H9 (cell line): ENCODE results near the gene PTPRN2. TPM values are rescaled to one million over a fixed set of nuclear protein-coding genes. Genes with fewer than 3 reads are reported as not detected.

Source experiments
- DNase-seq: peaks from one replicate; pipeline ENCODE4 v3.0.0-alpha.2; 2017
- H2AFZ ChIP-seq: one replicate; pipeline ENCODE4 v1.6.1; 2013; ENCODE audit warnings: mild to moderate bottlenecking, low read length, control low read depth, moderate library complexity
- H2AK5ac ChIP-seq: 2 replicates; pipeline ENCODE4 v1.6.1; 2013; ENCODE audit warnings: low read length, control low read depth, mixed read lengths; ENCODE audit not compliant: insufficient read length
- H2BK120ac ChIP-seq: one replicate; pipeline ENCODE4 v1.6.1; 2013; ENCODE audit warnings: low read depth, mild to moderate bottlenecking, low read length, control low read depth, inconsistent platforms; ENCODE audit not compliant: poor library complexity, severe bottlenecking
- H2BK12ac ChIP-seq: 2 replicates; pipeline ENCODE4 v1.6.1; 2013; ENCODE audit warnings: low read length, control low read depth, mixed read lengths, low read depth; ENCODE audit not compliant: insufficient read length
- H2BK15ac ChIP-seq: 2 replicates; pipeline ENCODE4 v1.6.1; 2013; ENCODE audit warnings: low read depth, low read length, control low read depth
- H2BK20ac ChIP-seq: one replicate; pipeline ENCODE4 v1.6.1; 2013; ENCODE audit warnings: low read depth, mild to moderate bottlenecking, low read length, control low read depth, inconsistent platforms; ENCODE audit not compliant: poor library complexity, severe bottlenecking
- H2BK5ac ChIP-seq: 2 replicates; pipeline ENCODE4 v1.6.1; 2013; ENCODE audit warnings: low read length, control low read depth, mixed read lengths; ENCODE audit not compliant: insufficient read length
- H3K14ac ChIP-seq: 2 replicates; pipeline ENCODE4 v1.6.1; 2013; ENCODE audit warnings: low read length, control low read depth; ENCODE audit not compliant: insufficient read depth
- H3K18ac ChIP-seq: 2 replicates; pipeline ENCODE4 v1.6.1; 2013; ENCODE audit warnings: low read depth, mild to moderate bottlenecking, mixed read lengths, low read length, control low read depth; ENCODE audit not compliant: insufficient read length
- H3K23ac ChIP-seq: 2 replicates; pipeline ENCODE4 v1.6.1; 2013; ENCODE audit warnings: low read length, control low read depth, mixed read lengths, low read depth; ENCODE audit not compliant: insufficient read length
- H3K23me2 ChIP-seq: 2 replicates; pipeline ENCODE4 v1.6.1; 2013; ENCODE audit warnings: low read depth, mild to moderate bottlenecking, mixed read lengths, low read length, control low read depth; ENCODE audit not compliant: insufficient read length, poor library complexity, severe bottlenecking
- H3K27ac ChIP-seq: 2 replicates; pipeline ENCODE4 v1.5.1; 2013; ENCODE audit warnings: low read length, control low read depth, mixed read lengths, low read depth; ENCODE audit not compliant: insufficient read length
- H3K27me3 ChIP-seq: 2 replicates; pipeline ENCODE4 v1.6.1; 2013; ENCODE audit warnings: low read length, control low read depth, inconsistent platforms; ENCODE audit not compliant: insufficient read depth
- H3K4ac ChIP-seq: 2 replicates; pipeline ENCODE4 v1.6.1; 2013; ENCODE audit warnings: low read depth, mild to moderate bottlenecking, control low read depth, inconsistent platforms, low read length, moderate library complexity
- H3K4me1 ChIP-seq: 2 replicates; pipeline ENCODE4 v1.6.1; 2013; ENCODE audit warnings: low read length, control low read depth, inconsistent platforms; ENCODE audit not compliant: insufficient read depth
- H3K4me2 ChIP-seq: 2 replicates; pipeline ENCODE4 v1.6.1; 2013; ENCODE audit warnings: low read length, control low read depth, mixed read lengths; ENCODE audit not compliant: insufficient read length, insufficient read depth
- H3K56ac ChIP-seq: 2 replicates; pipeline ENCODE4 v1.6.1; 2013; ENCODE audit warnings: low read depth, mild to moderate bottlenecking, mixed read lengths, low read length, control low read depth; ENCODE audit not compliant: insufficient read length
- H3K79me1 ChIP-seq: 2 replicates; pipeline ENCODE4 v1.6.1; 2013; ENCODE audit warnings: low read depth, mild to moderate bottlenecking, moderate library complexity, low read length, control low read depth, inconsistent platforms; ENCODE audit not compliant: insufficient read depth, poor library complexity, severe bottlenecking
- H3K79me2 ChIP-seq: 2 replicates; pipeline ENCODE4 v1.6.1; 2013; ENCODE audit warnings: low read length, control low read depth, inconsistent platforms; ENCODE audit not compliant: insufficient read depth
- H3K9ac ChIP-seq: 2 replicates; pipeline ENCODE4 v1.6.1; 2013; ENCODE audit warnings: low read length, control low read depth, mixed read lengths; ENCODE audit not compliant: insufficient read length; ENCODE audit errors: extremely low read depth
- H3K9me3 ChIP-seq: one replicate; pipeline ENCODE4 v1.6.1; 2013; ENCODE audit warnings: low read depth, low read length, inconsistent platforms; ENCODE audit not compliant: control insufficient read depth
- H3T11ph ChIP-seq: one replicate; pipeline ENCODE4 v1.6.1; 2013; ENCODE audit warnings: mild to moderate bottlenecking, low read length, control low read depth, inconsistent platforms
- H4K20me1 ChIP-seq: one replicate; pipeline ENCODE4 v1.6.1; 2013; ENCODE audit not compliant: control insufficient read depth, insufficient read length, insufficient read depth
- H4K5ac ChIP-seq: 2 replicates; pipeline ENCODE4 v1.6.1; 2013; ENCODE audit warnings: low read depth, mild to moderate bottlenecking, mixed read lengths, low read length, control low read depth; ENCODE audit not compliant: insufficient read length
- H4K8ac ChIP-seq: replicated peaks from 2 replicates; pipeline ENCODE4 v1.6.1; 2013; ENCODE audit warnings: low read length, control low read depth, mixed read lengths, low read depth; ENCODE audit not compliant: insufficient read length
- H4K91ac ChIP-seq: 2 replicates; pipeline ENCODE4 v1.6.1; 2013; ENCODE audit warnings: low read depth, mild to moderate bottlenecking, moderate library complexity, mixed read lengths, low read length, control low read depth; ENCODE audit not compliant: insufficient read length
- H3K27ac Mint-ChIP-seq, 3 experiments: 2 replicates in 2 of 3; 3 replicates in 1 of 3; pipeline ENCODE4 v1.8.0; 2020 to 2021; ENCODE audit warnings: mixed read lengths in 3 of 3, mild to moderate bottlenecking in 1 of 3, moderate library complexity in 1 of 3
- H3K27me3 Mint-ChIP-seq: 2 replicates; pipeline ENCODE4 v1.8.0; 2021; ENCODE audit warnings: low read depth, mild to moderate bottlenecking, moderate library complexity, mixed read lengths
- H3K36me3 Mint-ChIP-seq, 3 experiments: 2 replicates in 2 of 3; 3 replicates in 1 of 3; pipeline ENCODE4 v1.8.0; 2020 to 2021; ENCODE audit warnings: low read depth in 3 of 3, mixed read lengths in 3 of 3; ENCODE audit not compliant: insufficient read depth in 1 of 3
- H3K4me1 Mint-ChIP-seq, 2 experiments: 2 replicates each; pipeline ENCODE4 v1.8.0; 2020; ENCODE audit warnings: mixed read lengths in 2 of 2
- H3K4me3 Mint-ChIP-seq, 2 experiments: 2 replicates in 1 of 2; 3 replicates in 1 of 2; pipeline ENCODE4 v1.8.0; 2020 to 2021; ENCODE audit warnings: mild to moderate bottlenecking in 2 of 2, mixed read lengths in 2 of 2, moderate library complexity in 1 of 2
- H3K9me3 Mint-ChIP-seq, 2 experiments: 2 replicates in 1 of 2; 3 replicates in 1 of 2; pipeline ENCODE4 v1.8.0; 2020; ENCODE audit warnings: mild to moderate bottlenecking in 2 of 2, mixed read lengths in 2 of 2, moderate library complexity in 1 of 2
- WGBS: extraction: QIAGEN DNeasy Blood & Tissue Kit; methylation state at CpG from one replicate; pipeline ENCODE4 v1.1.7; 2013; ENCODE audit warnings: missing lambda C conversion rate, low lambda C conversion rate, mixed read lengths; ENCODE audit not compliant: insufficient read length; ENCODE audit errors: extremely low coverage; 5-methylcytosine and 5-hydroxymethylcytosine counted together
- total RNA-seq: library from RNA; stranded (reverse); gene quantifications from 2 replicates; pipeline ENCODE4 v1.2.1, GENCODE V29; 2021
- TF ChIP-seq, protein P1 (sequence below): fragments of 200-600 bp; sonication (generic); conservative IDR thresholded peaks from 3 replicates; pipeline ENCODE4 v1.8.0; 2021; ENCODE audit warnings: antibody characterized with exemption, mild to moderate bottlenecking

Gene PTPRN2
- total RNA-seq, 1 experiment from 2014 or later, result 5.2 TPM

DNA sequence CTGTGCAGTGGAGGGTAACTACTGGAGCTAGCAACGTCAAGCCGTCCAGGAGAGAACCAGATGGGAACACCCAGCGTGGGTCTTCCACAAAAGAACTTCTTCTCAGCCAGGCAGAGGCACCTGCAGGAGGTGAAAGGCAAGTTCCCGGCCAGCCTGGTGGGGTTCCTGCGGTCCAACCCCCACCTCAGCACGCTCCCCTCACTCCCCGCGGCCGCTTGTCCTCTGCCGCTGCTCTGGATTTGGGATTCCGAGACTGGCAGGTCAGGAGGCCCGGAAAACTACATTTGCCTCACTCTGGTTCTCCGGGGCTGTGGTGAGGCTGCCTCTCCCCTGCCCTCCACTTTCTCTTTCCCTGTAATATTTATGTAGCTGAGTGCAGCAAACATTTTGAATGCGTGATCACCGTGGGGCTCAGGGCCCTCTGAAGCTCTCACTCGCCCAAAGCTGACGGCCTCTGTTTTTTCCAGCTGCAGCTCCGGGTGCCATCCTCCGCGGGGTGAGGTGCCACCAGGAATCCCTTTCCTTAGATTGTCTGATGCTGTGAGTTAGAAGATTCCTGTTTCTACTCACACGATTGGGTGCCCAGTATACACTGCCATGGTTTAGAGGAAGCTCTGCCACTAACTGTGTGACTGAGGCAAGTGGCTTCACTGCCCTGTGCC lies 884.0 kb downstream of the PTPRN2 start:
- DNase-seq, result no peak
- no CpG with 5 or more reads among the region's 21 CpGs for WGBS
- TF ChIP-seq, protein P1, sequence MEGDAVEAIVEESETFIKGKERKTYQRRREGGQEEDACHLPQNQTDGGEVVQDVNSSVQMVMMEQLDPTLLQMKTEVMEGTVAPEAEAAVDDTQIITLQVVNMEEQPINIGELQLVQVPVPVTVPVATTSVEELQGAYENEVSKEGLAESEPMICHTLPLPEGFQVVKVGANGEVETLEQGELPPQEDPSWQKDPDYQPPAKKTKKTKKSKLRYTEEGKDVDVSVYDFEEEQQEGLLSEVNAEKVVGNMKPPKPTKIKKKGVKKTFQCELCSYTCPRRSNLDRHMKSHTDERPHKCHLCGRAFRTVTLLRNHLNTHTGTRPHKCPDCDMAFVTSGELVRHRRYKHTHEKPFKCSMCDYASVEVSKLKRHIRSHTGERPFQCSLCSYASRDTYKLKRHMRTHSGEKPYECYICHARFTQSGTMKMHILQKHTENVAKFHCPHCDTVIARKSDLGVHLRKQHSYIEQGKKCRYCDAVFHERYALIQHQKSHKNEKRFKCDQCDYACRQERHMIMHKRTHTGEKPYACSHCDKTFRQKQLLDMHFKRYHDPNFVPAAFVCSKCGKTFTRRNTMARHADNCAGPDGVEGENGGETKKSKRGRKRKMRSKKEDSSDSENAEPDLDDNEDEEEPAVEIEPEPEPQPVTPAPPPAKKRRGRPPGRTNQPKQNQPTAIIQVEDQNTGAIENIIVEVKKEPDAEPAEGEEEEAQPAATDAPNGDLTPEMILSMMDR, result no peak
- H3K27ac Mint-ChIP-seq, result no peak overlapping the region
- Histone ChIP-seq H2BK20ac (no peak overlapping the region), H3K4me2 (no peak overlapping the region), H4K91ac (no peak overlapping the region), H3K79me2 (no peaks in the 10 kb centered on the region), H3K27ac (no peak overlapping the region), H2AK5ac (no peak overlapping the region), H2BK15ac (no peak overlapping the region), H3K56ac (no peak overlapping the region), H3K27me3 (no peaks in the 10 kb centered on the region), H4K5ac (no peak overlapping the region), H3K4ac (no peak overlapping the region), H3K18ac (no peak overlapping the region), H3K23ac (no peak overlapping the region), H3K14ac (no peak overlapping the region), H4K8ac (no peak overlapping the region), H3K23me2 (no peaks in the 10 kb centered on the region), H3K4me1 (no peaks in the 10 kb centered on the region), H4K20me1 (no peaks in the 10 kb centered on the region), H3K79me1 (no peaks in the 10 kb centered on the region), H2BK5ac (no peak overlapping the region), H3T11ph (no peak overlapping the region), H3K9ac (no peak overlapping the region), H3K9me3 (no peaks in the 10 kb centered on the region), H2BK120ac (no peak overlapping the region), H2AFZ (no peak overlapping the region), H2BK12ac (no peak overlapping the region)
- H3K27me3 Mint-ChIP-seq, result peaks cover 99% of the 10 kb centered on the region
- H3K4me1 Mint-ChIP-seq, result peaks cover 0 to 3% of the 10 kb centered on the region in 2 experiments; a peak in 1 of 4 replicates
- H3K36me3 Mint-ChIP-seq, result no peaks in the 10 kb centered on the region
- H3K4me3 Mint-ChIP-seq, result no peak overlapping the region
- H3K9me3 Mint-ChIP-seq, result no peaks in the 10 kb centered on the region; a peak in 1 of 5 replicates
